ENCODE data around the gene SGTB. TPM values are rescaled to one million over a fixed set of nuclear protein-coding genes. Genes with fewer than 3 reads are reported as not detected.

SGTB gene
- total RNA-seq, 1 experiment from 2014 or later: 13.5 TPM

DNA sequence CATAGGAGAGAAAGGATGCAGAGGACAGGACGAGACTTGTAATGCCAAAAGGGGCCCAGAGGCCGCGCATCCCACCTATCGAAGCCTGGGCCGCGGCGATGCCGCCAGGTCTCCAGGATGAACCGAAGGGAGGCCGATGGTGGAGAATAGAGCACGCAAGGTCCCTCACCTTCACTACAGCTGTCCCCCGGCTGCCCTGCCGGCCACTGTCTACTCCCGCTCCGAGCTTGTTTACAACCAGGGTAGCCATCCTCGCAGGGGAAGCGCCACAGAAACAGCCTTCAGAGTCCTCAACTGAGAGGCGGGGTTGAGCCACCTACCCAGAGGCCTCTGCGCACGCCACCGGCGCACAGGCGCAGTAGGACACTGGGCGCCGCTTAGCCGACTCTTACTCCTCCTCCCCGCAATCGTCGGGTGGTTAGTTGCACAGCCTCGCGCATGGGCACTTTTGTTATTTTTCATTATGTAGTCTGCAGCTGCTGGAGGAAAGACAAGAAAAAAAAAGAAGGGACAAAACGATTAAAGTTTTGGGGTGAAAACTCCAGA, 97.8 kb downstream of the SGTB start, which contains the start of gene TRIM23:
TRIM23 (minus strand) TSS at position 309 of the 546 bp plus-strand sequence; CDS start at position 250, 59 bp downstream.
- CTCF ChIA-PET: interaction anchor here (0.6 kb wide), 1 partner anchor 98 kb away, joined by 3 read pairs; the partner anchor contains the start of gene NLN
- Mint-ChIP-seq H3K27ac (peak within 1 kb of the TSS; percentile 97), H3K4me1 (peaks cover 14% of the 10 kb centered on the region)

More for the DNA sequence above, 97.8 kb downstream of the SGTB start, which contains the start of gene TRIM23:
- DNase-seq (ENCODE audit: low spot score) (peak; percentile 84), ATAC-seq (peak; percentile 97)
- TF ChIP-seq ZNF263 (CRISPR knock-in tag; IDR thresholded peaks at IDR 0.05; ENCODE audit: low read depth) (no peak), NR2C2 (CRISPR knock-in tag; IDR thresholded peaks at IDR 0.05) (no peak), MAX (CRISPR knock-in tag; IDR thresholded peaks at IDR 0.05) (peak; percentile 38; the same call in 1 of the 2 replicates), JUN (CRISPR knock-in tag; IDR thresholded peaks at IDR 0.05) (no peak), RELA (CRISPR knock-in tag; IDR thresholded peaks at IDR 0.05; ENCODE audit: borderline replicate concordance) (no peak), ZNF671 (CRISPR knock-in tag; IDR thresholded peaks at IDR 0.05) (no peak), FOXK1 (CRISPR knock-in tag; IDR thresholded peaks at IDR 0.05) (peak; percentile 97), NFE2L1 (CRISPR knock-in tag; IDR thresholded peaks at IDR 0.05) (no peak), GABPB1 (CRISPR knock-in tag; IDR thresholded peaks at IDR 0.05) (0 out of 2 replicates have a peak, but pooled peaks have one; percentile 25), E2F1 (CRISPR knock-in tag; IDR thresholded peaks at IDR 0.05) (no peak), SP1 (CRISPR knock-in tag; conservative IDR thresholded peaks at IDR 0.05) (no peak), FOXP1 (CRISPR knock-in tag; IDR thresholded peaks at IDR 0.05; ENCODE audit: borderline replicate concordance) (peak; percentile 36; the same call in 1 of the 2 replicates)
- TF ChIP-seq, protein P1, sequence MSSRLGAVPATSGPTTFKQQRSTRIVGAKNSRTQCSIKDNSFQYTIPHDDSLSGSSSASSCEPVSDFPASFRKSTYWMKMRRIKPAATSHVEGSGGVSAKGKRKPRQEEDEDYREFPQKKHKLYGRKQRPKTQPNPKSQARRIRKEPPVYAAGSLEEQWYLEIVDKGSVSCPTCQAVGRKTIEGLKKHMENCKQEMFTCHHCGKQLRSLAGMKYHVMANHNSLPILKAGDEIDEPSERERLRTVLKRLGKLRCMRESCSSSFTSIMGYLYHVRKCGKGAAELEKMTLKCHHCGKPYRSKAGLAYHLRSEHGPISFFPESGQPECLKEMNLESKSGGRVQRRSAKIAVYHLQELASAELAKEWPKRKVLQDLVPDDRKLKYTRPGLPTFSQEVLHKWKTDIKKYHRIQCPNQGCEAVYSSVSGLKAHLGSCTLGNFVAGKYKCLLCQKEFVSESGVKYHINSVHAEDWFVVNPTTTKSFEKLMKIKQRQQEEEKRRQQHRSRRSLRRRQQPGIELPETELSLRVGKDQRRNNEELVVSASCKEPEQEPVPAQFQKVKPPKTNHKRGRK (CRISPR knock-in tag; IDR thresholded peaks at IDR 0.05; ENCODE audit: borderline replicate concordance): no peak
- TF ChIP-seq, protein P2, sequence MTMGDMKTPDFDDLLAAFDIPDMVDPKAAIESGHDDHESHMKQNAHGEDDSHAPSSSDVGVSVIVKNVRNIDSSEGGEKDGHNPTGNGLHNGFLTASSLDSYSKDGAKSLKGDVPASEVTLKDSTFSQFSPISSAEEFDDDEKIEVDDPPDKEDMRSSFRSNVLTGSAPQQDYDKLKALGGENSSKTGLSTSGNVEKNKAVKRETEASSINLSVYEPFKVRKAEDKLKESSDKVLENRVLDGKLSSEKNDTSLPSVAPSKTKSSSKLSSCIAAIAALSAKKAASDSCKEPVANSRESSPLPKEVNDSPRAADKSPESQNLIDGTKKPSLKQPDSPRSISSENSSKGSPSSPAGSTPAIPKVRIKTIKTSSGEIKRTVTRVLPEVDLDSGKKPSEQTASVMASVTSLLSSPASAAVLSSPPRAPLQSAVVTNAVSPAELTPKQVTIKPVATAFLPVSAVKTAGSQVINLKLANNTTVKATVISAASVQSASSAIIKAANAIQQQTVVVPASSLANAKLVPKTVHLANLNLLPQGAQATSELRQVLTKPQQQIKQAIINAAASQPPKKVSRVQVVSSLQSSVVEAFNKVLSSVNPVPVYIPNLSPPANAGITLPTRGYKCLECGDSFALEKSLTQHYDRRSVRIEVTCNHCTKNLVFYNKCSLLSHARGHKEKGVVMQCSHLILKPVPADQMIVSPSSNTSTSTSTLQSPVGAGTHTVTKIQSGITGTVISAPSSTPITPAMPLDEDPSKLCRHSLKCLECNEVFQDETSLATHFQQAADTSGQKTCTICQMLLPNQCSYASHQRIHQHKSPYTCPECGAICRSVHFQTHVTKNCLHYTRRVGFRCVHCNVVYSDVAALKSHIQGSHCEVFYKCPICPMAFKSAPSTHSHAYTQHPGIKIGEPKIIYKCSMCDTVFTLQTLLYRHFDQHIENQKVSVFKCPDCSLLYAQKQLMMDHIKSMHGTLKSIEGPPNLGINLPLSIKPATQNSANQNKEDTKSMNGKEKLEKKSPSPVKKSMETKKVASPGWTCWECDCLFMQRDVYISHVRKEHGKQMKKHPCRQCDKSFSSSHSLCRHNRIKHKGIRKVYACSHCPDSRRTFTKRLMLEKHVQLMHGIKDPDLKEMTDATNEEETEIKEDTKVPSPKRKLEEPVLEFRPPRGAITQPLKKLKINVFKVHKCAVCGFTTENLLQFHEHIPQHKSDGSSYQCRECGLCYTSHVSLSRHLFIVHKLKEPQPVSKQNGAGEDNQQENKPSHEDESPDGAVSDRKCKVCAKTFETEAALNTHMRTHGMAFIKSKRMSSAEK (CRISPR knock-in tag; IDR thresholded peaks at IDR 0.05; ENCODE audit: borderline replicate concordance): 0 out of 2 replicates have a peak, but pooled peaks have one; percentile 11
- TF ChIP-seq, protein P3, sequence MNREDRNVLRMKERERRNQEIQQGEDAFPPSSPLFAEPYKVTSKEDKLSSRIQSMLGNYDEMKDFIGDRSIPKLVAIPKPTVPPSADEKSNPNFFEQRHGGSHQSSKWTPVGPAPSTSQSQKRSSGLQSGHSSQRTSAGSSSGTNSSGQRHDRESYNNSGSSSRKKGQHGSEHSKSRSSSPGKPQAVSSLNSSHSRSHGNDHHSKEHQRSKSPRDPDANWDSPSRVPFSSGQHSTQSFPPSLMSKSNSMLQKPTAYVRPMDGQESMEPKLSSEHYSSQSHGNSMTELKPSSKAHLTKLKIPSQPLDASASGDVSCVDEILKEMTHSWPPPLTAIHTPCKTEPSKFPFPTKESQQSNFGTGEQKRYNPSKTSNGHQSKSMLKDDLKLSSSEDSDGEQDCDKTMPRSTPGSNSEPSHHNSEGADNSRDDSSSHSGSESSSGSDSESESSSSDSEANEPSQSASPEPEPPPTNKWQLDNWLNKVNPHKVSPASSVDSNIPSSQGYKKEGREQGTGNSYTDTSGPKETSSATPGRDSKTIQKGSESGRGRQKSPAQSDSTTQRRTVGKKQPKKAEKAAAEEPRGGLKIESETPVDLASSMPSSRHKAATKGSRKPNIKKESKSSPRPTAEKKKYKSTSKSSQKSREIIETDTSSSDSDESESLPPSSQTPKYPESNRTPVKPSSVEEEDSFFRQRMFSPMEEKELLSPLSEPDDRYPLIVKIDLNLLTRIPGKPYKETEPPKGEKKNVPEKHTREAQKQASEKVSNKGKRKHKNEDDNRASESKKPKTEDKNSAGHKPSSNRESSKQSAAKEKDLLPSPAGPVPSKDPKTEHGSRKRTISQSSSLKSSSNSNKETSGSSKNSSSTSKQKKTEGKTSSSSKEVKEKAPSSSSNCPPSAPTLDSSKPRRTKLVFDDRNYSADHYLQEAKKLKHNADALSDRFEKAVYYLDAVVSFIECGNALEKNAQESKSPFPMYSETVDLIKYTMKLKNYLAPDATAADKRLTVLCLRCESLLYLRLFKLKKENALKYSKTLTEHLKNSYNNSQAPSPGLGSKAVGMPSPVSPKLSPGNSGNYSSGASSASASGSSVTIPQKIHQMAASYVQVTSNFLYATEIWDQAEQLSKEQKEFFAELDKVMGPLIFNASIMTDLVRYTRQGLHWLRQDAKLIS (CRISPR knock-in tag; IDR thresholded peaks at IDR 0.05; ENCODE audit: borderline replicate concordance): no peak
- TF ChIP-seq, protein P4, sequence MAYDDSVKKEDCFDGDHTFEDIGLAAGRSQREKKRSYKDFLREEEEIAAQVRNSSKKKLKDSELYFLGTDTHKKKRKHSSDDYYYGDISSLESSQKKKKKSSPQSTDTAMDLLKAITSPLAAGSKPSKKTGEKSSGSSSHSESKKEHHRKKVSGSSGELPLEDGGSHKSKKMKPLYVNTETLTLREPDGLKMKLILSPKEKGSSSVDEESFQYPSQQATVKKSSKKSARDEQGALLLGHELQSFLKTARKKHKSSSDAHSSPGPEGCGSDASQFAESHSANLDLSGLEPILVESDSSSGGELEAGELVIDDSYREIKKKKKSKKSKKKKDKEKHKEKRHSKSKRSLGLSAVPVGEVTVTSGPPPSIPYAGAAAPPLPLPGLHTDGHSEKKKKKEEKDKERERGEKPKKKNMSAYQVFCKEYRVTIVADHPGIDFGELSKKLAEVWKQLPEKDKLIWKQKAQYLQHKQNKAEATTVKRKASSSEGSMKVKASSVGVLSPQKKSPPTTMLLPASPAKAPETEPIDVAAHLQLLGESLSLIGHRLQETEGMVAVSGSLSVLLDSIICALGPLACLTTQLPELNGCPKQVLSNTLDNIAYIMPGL (CRISPR knock-in tag; IDR thresholded peaks at IDR 0.05): 0 out of 2 replicates have a peak, but pooled peaks have one; percentile 34
- Mint-ChIP-seq H3K27me3 (ENCODE audit: low read depth) (no peaks in the 10 kb centered on the region), H3K36me3 (peaks cover 3% of the 10 kb centered on the region; the same call in 1 of the 2 replicates), H3K9me3 (no peaks in the 10 kb centered on the region), H3K4me3 (peak within 1 kb of the TSS; percentile 99)
- POLR2A ChIA-PET: interaction anchor here (0.6 kb wide), 1 partner anchor 99 kb away, joined by 3 read pairs; no protein-coding TSS in a partner anchor

All from WTC11 (cell line).